ENCODE data around the gene CYBA.

CYBA gene

DNA sequence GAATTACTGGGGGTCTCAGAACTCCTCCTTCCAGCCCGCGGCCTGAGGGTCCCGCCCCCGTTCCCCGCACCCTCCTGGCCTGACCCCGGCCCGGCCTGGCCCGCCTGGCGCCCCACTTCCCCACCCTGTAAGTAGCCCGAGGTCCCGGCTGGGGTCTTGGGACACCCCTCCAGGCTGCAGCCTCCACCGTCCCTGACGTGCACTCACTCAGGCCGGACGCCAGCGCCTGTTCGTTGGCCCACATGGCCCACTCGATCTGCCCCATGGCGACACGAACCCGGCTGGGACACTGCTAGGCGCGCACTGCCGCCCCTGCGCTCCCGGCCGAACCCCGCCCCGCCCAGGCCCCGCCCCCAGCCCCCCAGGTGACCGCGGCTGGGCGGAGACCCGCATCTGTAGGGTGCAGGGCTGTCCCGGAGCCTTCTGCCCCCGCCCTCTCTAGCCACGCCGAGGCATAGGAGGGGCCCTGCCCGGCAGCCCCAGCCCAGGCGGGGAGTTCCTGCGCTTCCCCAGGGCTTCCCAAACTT is at the start of gene CYBA:
Gene CYBA (minus strand): TSS at position 305 of the 527 bp plus-strand sequence. CDS start 40 bp downstream, at position 265.
- no peaks in the 10 kb centered on the region for H3K27me3 ChIP-seq (ENCODE audit: control insufficient read depth, insufficient read depth, low read length)
- no CpG with 5 or more reads among the region's 41 CpGs for WGBS (ENCODE audit: insufficient coverage, insufficient read length)
- peaks cover 20% of the 10 kb centered on the region for H3K36me3 ChIP-seq (ENCODE audit: control insufficient read depth, insufficient read depth, low read length)
- no peak within 1 kb of the TSS for H3K27ac ChIP-seq (ENCODE audit: low read length)
- no peak for DNase-seq (ENCODE audit: low read depth, low spot score)
- H3K4me1 ChIP-seq (ENCODE audit: control insufficient read depth, insufficient read depth, low read length) = peaks cover 4% of the 10 kb centered on the region
- H3K4me3 ChIP-seq (ENCODE audit: low read length) = peak within 1 kb of the TSS; percentile 57
- H3K9me3 ChIP-seq (ENCODE audit: control insufficient read depth, insufficient read depth, low read length) = no peaks in the 10 kb centered on the region

GRCh38 chr16:88700322-88700635 is 49.4 kb upstream of the CYBA start:
- H3K9me3 ChIP-seq (ENCODE audit: control insufficient read depth, insufficient read depth, low read length) = no peaks in the 10 kb centered on the region
- no peak overlapping the region for H3K4me3 ChIP-seq (ENCODE audit: low read length)
- H3K27me3 ChIP-seq (ENCODE audit: control insufficient read depth, insufficient read depth, low read length) = no peaks in the 10 kb centered on the region
- H3K4me1 ChIP-seq (ENCODE audit: control insufficient read depth, insufficient read depth, low read length) = no peaks in the 10 kb centered on the region; the same call in 1 of the 2 replicates
- no peak for DNase-seq (ENCODE audit: low read depth, low spot score)
- no CpG with 5 or more reads among the region's 14 CpGs for WGBS (ENCODE audit: insufficient coverage, insufficient read length)
- H3K27ac ChIP-seq (ENCODE audit: low read length) = no peak overlapping the region
- peaks cover 19% of the 10 kb centered on the region; the same call in 1 of the 2 replicates for H3K36me3 ChIP-seq (ENCODE audit: control insufficient read depth, insufficient read depth, low read length)

DNA sequence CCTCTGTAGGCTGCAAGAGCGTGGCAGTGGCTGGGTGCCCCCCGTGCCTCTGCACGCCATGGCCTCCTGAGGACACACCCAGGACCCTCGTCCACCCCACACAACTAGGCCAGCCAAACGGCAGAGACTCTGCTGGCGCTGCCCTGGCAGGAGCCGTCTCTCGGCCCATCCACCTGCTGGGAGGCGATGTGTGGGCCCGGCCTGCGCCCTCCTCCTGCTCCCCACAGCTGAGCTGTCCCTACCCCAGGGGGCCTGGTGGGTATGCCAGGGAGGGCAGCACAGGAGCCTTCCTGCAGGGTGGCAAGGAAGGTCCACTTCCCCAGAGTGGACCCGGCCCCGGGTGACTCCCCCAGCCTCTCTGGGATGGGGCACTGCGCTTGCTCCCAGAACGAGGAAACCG is 48.3 kb upstream of the CYBA start:
- H3K36me3 ChIP-seq (ENCODE audit: control insufficient read depth, insufficient read depth, low read length) = peaks cover 19% of the 10 kb centered on the region; the same call in 1 of the 2 replicates
- DNase-seq (ENCODE audit: low read depth, low spot score) = no peak
- no CpG with 5 or more reads among the region's 16 CpGs for WGBS (ENCODE audit: insufficient coverage, insufficient read length)
- no peak overlapping the region for H3K4me3 ChIP-seq (ENCODE audit: low read length)
- no peaks in the 10 kb centered on the region for H3K27me3 ChIP-seq (ENCODE audit: control insufficient read depth, insufficient read depth, low read length)
- H3K9me3 ChIP-seq (ENCODE audit: control insufficient read depth, insufficient read depth, low read length) = no peaks in the 10 kb centered on the region
- H3K27ac ChIP-seq (ENCODE audit: low read length) = no peak overlapping the region
- no peaks in the 10 kb centered on the region; the same call in 1 of the 2 replicates for H3K4me1 ChIP-seq (ENCODE audit: control insufficient read depth, insufficient read depth, low read length)

DNA sequence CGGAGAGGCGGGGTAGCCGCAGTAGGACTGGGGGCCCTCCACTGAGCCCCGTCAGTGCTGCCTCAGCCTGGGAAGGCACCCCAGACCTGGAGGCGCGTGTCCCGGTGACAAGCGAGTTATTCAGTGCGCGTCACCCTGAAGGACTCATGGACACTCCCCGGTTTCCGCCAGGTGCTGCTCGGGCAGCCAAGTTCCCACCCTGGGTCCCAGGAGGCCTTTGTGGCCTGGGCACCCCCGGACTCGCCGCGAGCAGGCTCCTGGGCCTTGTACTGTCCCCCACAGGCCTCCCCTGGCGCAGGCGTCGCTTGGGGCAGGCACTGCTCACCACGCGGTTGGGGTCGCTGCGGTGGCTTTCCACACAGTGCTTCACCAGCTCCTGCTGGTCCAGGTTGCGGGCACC is 47.8 kb upstream of the CYBA start:
- no peaks in the 10 kb centered on the region for H3K27me3 ChIP-seq (ENCODE audit: control insufficient read depth, insufficient read depth, low read length)
- DNase-seq (ENCODE audit: low read depth, low spot score) = no peak
- H3K27ac ChIP-seq (ENCODE audit: low read length) = no peak overlapping the region
- H3K4me1 ChIP-seq (ENCODE audit: control insufficient read depth, insufficient read depth, low read length) = no peaks in the 10 kb centered on the region; the same call in 1 of the 2 replicates
- no peak overlapping the region for H3K4me3 ChIP-seq (ENCODE audit: low read length)
- peaks cover 19% of the 10 kb centered on the region; the same call in 1 of the 2 replicates for H3K36me3 ChIP-seq (ENCODE audit: control insufficient read depth, insufficient read depth, low read length)
- WGBS (ENCODE audit: insufficient coverage, insufficient read length) = no CpG with 5 or more reads among the region's 25 CpGs
- H3K9me3 ChIP-seq (ENCODE audit: control insufficient read depth, insufficient read depth, low read length) = no peaks in the 10 kb centered on the region

DNA sequence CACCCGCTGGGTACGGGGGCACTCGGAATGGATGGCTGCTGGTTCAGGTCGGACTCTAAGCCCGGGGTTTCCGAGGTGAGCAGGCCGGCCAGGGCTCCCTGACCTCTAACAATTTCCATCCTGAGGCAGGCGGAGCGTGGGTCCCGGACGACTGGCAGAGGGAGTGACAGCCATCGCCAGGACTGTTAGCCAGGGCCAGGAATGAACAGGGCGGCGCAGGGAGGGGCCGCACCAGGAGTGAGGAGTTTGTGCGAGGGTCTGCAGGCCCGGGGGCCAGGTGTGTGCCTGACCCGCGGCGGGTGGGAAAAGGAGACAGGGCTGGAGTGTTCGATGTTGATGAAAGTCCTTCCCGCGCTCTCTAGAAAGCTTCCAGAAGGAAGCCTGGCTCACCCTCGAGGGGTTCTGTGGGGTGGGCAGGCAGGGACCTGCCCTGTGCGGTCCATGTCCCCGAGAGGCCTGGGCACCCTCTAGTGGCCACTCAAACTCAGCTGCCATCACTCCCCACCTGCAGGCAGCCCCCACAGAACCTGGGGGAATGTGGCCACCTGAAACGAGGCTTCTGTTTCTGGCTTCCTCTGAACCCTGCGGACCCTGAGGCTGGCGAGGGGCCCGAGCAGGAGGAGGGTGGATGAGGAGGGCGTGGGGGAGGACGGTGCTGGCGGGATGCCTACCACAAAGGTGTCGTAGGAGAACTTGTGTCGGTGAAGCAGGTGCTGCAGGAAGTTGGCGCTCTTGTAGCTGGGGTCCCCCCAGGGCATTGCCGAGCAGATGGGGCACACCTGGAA is 47.2 kb upstream of the CYBA start:
- WGBS (ENCODE audit: insufficient coverage, insufficient read length) = no CpG with 5 or more reads among the region's 37 CpGs
- no peaks in the 10 kb centered on the region for H3K9me3 ChIP-seq (ENCODE audit: control insufficient read depth, insufficient read depth, low read length)
- no peak overlapping the region for H3K4me3 ChIP-seq (ENCODE audit: low read length)
- H3K27me3 ChIP-seq (ENCODE audit: control insufficient read depth, insufficient read depth, low read length) = no peaks in the 10 kb centered on the region
- no peak for DNase-seq (ENCODE audit: low read depth, low spot score)
- H3K27ac ChIP-seq (ENCODE audit: low read length) = no peak overlapping the region
- no peaks in the 10 kb centered on the region; the same call in 1 of the 2 replicates for H3K4me1 ChIP-seq (ENCODE audit: control insufficient read depth, insufficient read depth, low read length)
- H3K36me3 ChIP-seq (ENCODE audit: control insufficient read depth, insufficient read depth, low read length) = peaks cover 19% of the 10 kb centered on the region; the same call in 1 of the 2 replicates

DNA sequence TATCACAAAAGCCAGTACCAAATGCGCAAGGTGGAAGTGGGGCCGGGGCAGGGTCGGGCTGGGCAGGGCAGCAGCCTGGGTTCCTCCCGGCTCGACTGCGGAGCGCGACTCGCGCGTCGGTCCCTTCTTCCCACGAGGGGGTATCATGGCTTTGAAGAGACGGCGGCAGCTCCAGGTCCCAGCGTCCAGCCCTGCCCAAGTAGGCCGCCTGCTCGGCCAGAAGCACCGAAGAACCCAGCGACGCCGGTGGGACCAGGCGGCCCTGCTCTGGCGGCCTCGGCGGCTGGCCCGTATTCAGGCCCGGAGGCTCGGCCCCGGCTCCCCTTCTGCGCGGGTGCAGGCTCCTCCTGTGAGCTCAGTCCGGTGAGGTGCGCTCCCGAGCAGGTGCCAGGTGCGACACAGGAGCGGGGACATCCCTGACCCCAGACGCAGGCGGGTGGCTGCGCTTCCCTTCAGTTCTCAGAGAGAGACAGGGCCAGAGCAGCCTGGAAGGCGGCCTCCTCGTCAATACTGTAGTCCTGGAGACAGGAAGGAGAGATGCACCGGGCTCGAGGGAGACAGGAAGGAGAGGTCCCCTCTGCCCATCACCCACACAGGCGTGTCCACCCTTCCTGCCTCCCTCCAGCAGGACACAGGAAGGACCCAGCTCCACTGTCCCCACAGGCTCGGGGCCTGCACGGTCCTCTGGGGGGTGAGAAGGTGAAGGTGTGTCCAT is 46.4 kb upstream of the CYBA start:
- no CpG with 5 or more reads among the region's 47 CpGs for WGBS (ENCODE audit: insufficient coverage, insufficient read length)
- peaks cover 19% of the 10 kb centered on the region; the same call in 1 of the 2 replicates for H3K36me3 ChIP-seq (ENCODE audit: control insufficient read depth, insufficient read depth, low read length)
- DNase-seq (ENCODE audit: low read depth, low spot score) = no peak

DNA sequence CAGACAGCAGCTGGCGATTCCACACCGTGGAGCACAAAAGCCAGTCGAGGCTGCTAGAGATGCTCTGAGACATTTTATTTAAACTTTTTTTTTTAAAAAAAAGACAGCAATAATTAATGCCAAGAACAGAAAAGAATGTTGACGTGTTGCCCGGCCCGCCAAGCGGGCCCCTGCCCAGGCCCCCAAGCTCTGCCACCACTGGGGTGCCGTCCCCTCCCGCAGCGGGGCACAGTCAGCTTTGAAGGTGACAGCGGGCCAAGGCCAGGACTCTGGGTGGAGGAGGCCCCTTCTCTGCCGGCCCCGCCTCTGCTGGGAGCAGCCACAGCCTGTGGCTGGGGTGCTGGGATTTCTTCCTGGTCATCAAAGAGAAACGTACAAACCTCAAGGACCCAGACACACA is 45.6 kb upstream of the CYBA start:
- Histone ChIP-seq H3K27ac (ENCODE audit: low read length) (no peak overlapping the region), H3K27me3 (ENCODE audit: control insufficient read depth, insufficient read depth, low read length) (no peaks in the 10 kb centered on the region), H3K36me3 (ENCODE audit: control insufficient read depth, insufficient read depth, low read length) (peaks cover 19% of the 10 kb centered on the region; the same call in 1 of the 2 replicates), H3K4me3 (ENCODE audit: low read length) (no peak overlapping the region), H3K9me3 (ENCODE audit: control insufficient read depth, insufficient read depth, low read length) (no peaks in the 10 kb centered on the region), H3K4me1 (ENCODE audit: control insufficient read depth, insufficient read depth, low read length) (no peaks in the 10 kb centered on the region; the same call in 1 of the 2 replicates)
- DNase-seq (ENCODE audit: low read depth, low spot score) = no peak
- WGBS (ENCODE audit: insufficient coverage, insufficient read length) = no CpG with 5 or more reads among the region's 14 CpGs

More for the DNA sequence above, 46.4 kb upstream of the CYBA start:
- Histone ChIP-seq H3K27me3 (ENCODE audit: control insufficient read depth, insufficient read depth, low read length) (no peaks in the 10 kb centered on the region), H3K4me3 (ENCODE audit: low read length) (no peak overlapping the region), H3K27ac (ENCODE audit: low read length) (no peak overlapping the region), H3K4me1 (ENCODE audit: control insufficient read depth, insufficient read depth, low read length) (no peaks in the 10 kb centered on the region; the same call in 1 of the 2 replicates), H3K9me3 (ENCODE audit: control insufficient read depth, insufficient read depth, low read length) (no peaks in the 10 kb centered on the region)

DNA sequence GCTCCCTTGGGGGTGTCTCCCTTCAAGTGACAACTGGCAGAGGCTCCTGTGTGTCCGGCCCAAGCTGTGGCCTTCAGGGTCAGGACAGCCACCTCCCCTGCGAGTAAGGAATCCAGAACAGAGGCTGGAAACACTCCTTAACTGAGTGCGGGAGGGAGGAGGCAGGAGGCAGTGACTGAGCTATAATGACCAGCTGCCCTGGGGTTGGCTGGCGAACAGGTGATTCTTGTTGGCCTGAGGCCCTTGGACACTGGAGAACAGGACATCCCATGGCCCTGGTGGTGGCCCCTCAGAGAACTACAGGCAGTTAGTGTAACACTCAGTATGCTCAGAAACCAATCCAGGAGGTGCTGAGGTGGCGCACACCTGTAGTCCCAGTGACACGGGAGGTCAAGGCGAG is 44.9 kb upstream of the CYBA start:
- Histone ChIP-seq H3K27ac (ENCODE audit: low read length) (no peak overlapping the region), H3K9me3 (ENCODE audit: control insufficient read depth, insufficient read depth, low read length) (no peaks in the 10 kb centered on the region), H3K4me3 (ENCODE audit: low read length) (no peak overlapping the region), H3K4me1 (ENCODE audit: control insufficient read depth, insufficient read depth, low read length) (no peaks in the 10 kb centered on the region; the same call in 1 of the 2 replicates), H3K36me3 (ENCODE audit: control insufficient read depth, insufficient read depth, low read length) (peaks cover 19% of the 10 kb centered on the region; the same call in 1 of the 2 replicates), H3K27me3 (ENCODE audit: control insufficient read depth, insufficient read depth, low read length) (no peaks in the 10 kb centered on the region)
- no CpG with 5 or more reads among the region's 7 CpGs for WGBS (ENCODE audit: insufficient coverage, insufficient read length)
- DNase-seq (ENCODE audit: low read depth, low spot score) = no peak

GRCh38 chr16:88695218-88695617 is 44.4 kb upstream of the CYBA start:
- DNase-seq (ENCODE audit: low read depth, low spot score) = no peak
- no peaks in the 10 kb centered on the region for H3K27me3 ChIP-seq (ENCODE audit: control insufficient read depth, insufficient read depth, low read length)
- no peak overlapping the region for H3K4me3 ChIP-seq (ENCODE audit: low read length)
- no peaks in the 10 kb centered on the region for H3K9me3 ChIP-seq (ENCODE audit: control insufficient read depth, insufficient read depth, low read length)
- no peak overlapping the region for H3K27ac ChIP-seq (ENCODE audit: low read length)
- H3K4me1 ChIP-seq (ENCODE audit: control insufficient read depth, insufficient read depth, low read length) = no peaks in the 10 kb centered on the region; the same call in 1 of the 2 replicates
- H3K36me3 ChIP-seq (ENCODE audit: control insufficient read depth, insufficient read depth, low read length) = peaks cover 16% of the 10 kb centered on the region; the same call in 1 of the 2 replicates
- no CpG with 5 or more reads among the region's 15 CpGs for WGBS (ENCODE audit: insufficient coverage, insufficient read length)
